Activated T-cell treated with anti-CD3 and anti-CD28 coated beads, Interleukin-2, amount 50 U/mL, for 72 hours (primary cell): Measurements from ENCODE around the gene GSK3B. TPM values are rescaled to one million over a fixed set of nuclear protein-coding genes. Genes with fewer than 3 reads are reported as not detected.

Experiments
- ATAC-seq, 2 donors: fragments of 150-1000 bp; cut with Tn5 transposase; replicated peaks in 1 of 2; 2 replicates each; pipeline ENCODE4 v1.10.0; 2021; ENCODE audit warnings: moderate library complexity in 2 of 2, mild to moderate bottlenecking in 1 of 2
- DNase-seq, 2 donors: peaks; one replicate each; pipeline ENCODE4 v3.0.0; 2021 to 2022; ENCODE audit warnings: mixed read lengths in 1 of 2
- H3K27ac Mint-ChIP-seq: one replicate; pipeline ENCODE4 v1.8.0; 2022; ENCODE audit warnings: mild to moderate bottlenecking, moderate library complexity, mixed read lengths
- H3K27me3 Mint-ChIP-seq: one replicate; pipeline ENCODE4 v1.8.0; 2022; ENCODE audit warnings: low read depth, mixed read lengths
- H3K36me3 Mint-ChIP-seq, 2 donors: one replicate each; pipeline ENCODE4 v1.8.0; 2022; ENCODE audit warnings: mixed read lengths in 2 of 2, mild to moderate bottlenecking in 1 of 2; ENCODE audit not compliant: insufficient read depth in 2 of 2
- H3K4me1 Mint-ChIP-seq: one replicate; pipeline ENCODE4 v1.8.0; 2022; ENCODE audit warnings: low read depth, mixed read lengths
- H3K4me3 Mint-ChIP-seq, 2 donors: one replicate each; pipeline ENCODE4 v1.8.0; 2022; ENCODE audit warnings: mild to moderate bottlenecking in 2 of 2, mixed read lengths in 2 of 2, moderate library complexity in 2 of 2
- H3K9me3 Mint-ChIP-seq, 2 donors: one replicate each; pipeline ENCODE4 v1.8.0; 2022; ENCODE audit warnings: mixed read lengths in 2 of 2
- total RNA-seq, 2 donors: library from RNA; stranded (reverse); gene quantifications; one replicate each; pipeline ENCODE4 v1.2.3, GENCODE V29; 2022

Gene GSK3B
- 10 to 100 TPM; 35.4 to 37.5 TPM for total RNA-seq

GRCh38 chr3:120093911-120094775 lies at the start of gene GSK3B:
Gene GSK3B (minus strand): TSS chr3:120094447. CDS start chr3:120093434, 1,013 bp downstream.
- Mint-ChIP-seq H3K36me3 (peaks cover 6 to 8% of the 10 kb centered on the region in 2 donors), H3K4me3 (no peak within 1 kb of the TSS), H3K9me3 (no peaks in the 10 kb centered on the region), H3K4me1 (peaks cover 25% of the 10 kb centered on the region), H3K27me3 (no peaks in the 10 kb centered on the region), H3K27ac (peak within 1 kb of the TSS; percentile 95)
- peak; percentile 66 for ATAC-seq
- DNase-seq = peak; percentile 86 to 97

GRCh38 chr3:120143676-120144075 lies 49.4 kb upstream of the GSK3B start:
- no peak overlapping the region for H3K4me3 Mint-ChIP-seq
- DNase-seq (no peak), ATAC-seq (no peak)
- H3K27ac Mint-ChIP-seq = no peak overlapping the region
- peaks cover 47% of the 10 kb centered on the region for H3K4me1 Mint-ChIP-seq
- H3K27me3 Mint-ChIP-seq = no peaks in the 10 kb centered on the region
- H3K9me3 Mint-ChIP-seq = no peaks in the 10 kb centered on the region
- no peaks in the 10 kb centered on the region for H3K36me3 Mint-ChIP-seq

- H3K9me3 Mint-ChIP-seq = no peaks in the 10 kb centered on the region
- H3K27ac Mint-ChIP-seq = no peak overlapping the region
- no peak overlapping the region for H3K4me3 Mint-ChIP-seq
- DNase-seq (no peak), ATAC-seq (no peak)
- H3K36me3 Mint-ChIP-seq = no peaks in the 10 kb centered on the region
- H3K4me1 Mint-ChIP-seq = peaks cover 34% of the 10 kb centered on the region
- no peaks in the 10 kb centered on the region for H3K27me3 Mint-ChIP-seq
Observed at GRCh38 chr3:120142236-120142635, 48.0 kb upstream of the GSK3B start.

GRCh38 chr3:120140098-120140742 lies 46.0 kb upstream of the GSK3B start:
- no peaks in the 10 kb centered on the region for H3K9me3 Mint-ChIP-seq
- peaks cover 14% of the 10 kb centered on the region for H3K4me1 Mint-ChIP-seq
- H3K4me3 Mint-ChIP-seq = no peak overlapping the region
- DNase-seq = no peak
- H3K27ac Mint-ChIP-seq = no peak overlapping the region
- no peaks in the 10 kb centered on the region for H3K36me3 Mint-ChIP-seq
- no peaks in the 10 kb centered on the region for H3K27me3 Mint-ChIP-seq
- ATAC-seq = no peak

GRCh38 chr3:120139140-120139539 lies 44.9 kb upstream of the GSK3B start:
- Mint-ChIP-seq H3K27ac (no peak overlapping the region), H3K4me1 (peaks cover 9% of the 10 kb centered on the region), H3K9me3 (no peaks in the 10 kb centered on the region), H3K4me3 (no peak overlapping the region), H3K36me3 (no peaks in the 10 kb centered on the region), H3K27me3 (no peaks in the 10 kb centered on the region)
- DNase-seq (no peak), ATAC-seq (peak; percentile 38 to 63)

- H3K27ac Mint-ChIP-seq = no peak overlapping the region
- H3K9me3 Mint-ChIP-seq = no peaks in the 10 kb centered on the region
- DNase-seq = no peak
- no peak overlapping the region for H3K4me3 Mint-ChIP-seq
- peaks cover 9% of the 10 kb centered on the region for H3K4me1 Mint-ChIP-seq
- ATAC-seq = no peak
- H3K27me3 Mint-ChIP-seq = no peaks in the 10 kb centered on the region
- no peaks in the 10 kb centered on the region for H3K36me3 Mint-ChIP-seq
Observed at GRCh38 chr3:120137548-120137947, 43.3 kb upstream of the GSK3B start.

GRCh38 chr3:120130656-120131055 lies 36.4 kb upstream of the GSK3B start:
- H3K9me3 Mint-ChIP-seq = no peaks in the 10 kb centered on the region
- no peaks in the 10 kb centered on the region for H3K4me1 Mint-ChIP-seq
- no peak overlapping the region for H3K27ac Mint-ChIP-seq
- ATAC-seq = no peak
- H3K27me3 Mint-ChIP-seq = no peaks in the 10 kb centered on the region
- H3K36me3 Mint-ChIP-seq = no peaks in the 10 kb centered on the region
- DNase-seq = no peak
- H3K4me3 Mint-ChIP-seq = no peak overlapping the region

- DNase-seq = no peak
- no peaks in the 10 kb centered on the region for H3K9me3 Mint-ChIP-seq
- H3K4me3 Mint-ChIP-seq = no peak overlapping the region
- H3K4me1 Mint-ChIP-seq = no peaks in the 10 kb centered on the region
- no peaks in the 10 kb centered on the region for H3K27me3 Mint-ChIP-seq
- no peak for ATAC-seq
- no peak overlapping the region for H3K27ac Mint-ChIP-seq
- no peaks in the 10 kb centered on the region for H3K36me3 Mint-ChIP-seq
Observed at GRCh38 chr3:120129718-120130513, 35.7 kb upstream of the GSK3B start.

- DNase-seq = no peak
- ATAC-seq = no peak
- no peaks in the 10 kb centered on the region for H3K4me1 Mint-ChIP-seq
- H3K27me3 Mint-ChIP-seq = no peaks in the 10 kb centered on the region
- no peak overlapping the region for H3K4me3 Mint-ChIP-seq
- no peaks in the 10 kb centered on the region for H3K36me3 Mint-ChIP-seq
- H3K9me3 Mint-ChIP-seq = no peaks in the 10 kb centered on the region
- no peak overlapping the region for H3K27ac Mint-ChIP-seq
Observed at GRCh38 chr3:120129051-120129450, 34.8 kb upstream of the GSK3B start.

GRCh38 chr3:120125992-120126391 lies 31.7 kb upstream of the GSK3B start:
- H3K9me3 Mint-ChIP-seq = peaks cover 0 to 1% of the 10 kb centered on the region in 2 donors
- ATAC-seq = no peak
- no peaks in the 10 kb centered on the region for H3K4me1 Mint-ChIP-seq
- H3K27ac Mint-ChIP-seq = no peak overlapping the region
- H3K36me3 Mint-ChIP-seq = no peaks in the 10 kb centered on the region
- no peak overlapping the region for H3K4me3 Mint-ChIP-seq
- no peaks in the 10 kb centered on the region for H3K27me3 Mint-ChIP-seq
- no peak for DNase-seq

GRCh38 chr3:120119846-120120510 lies 25.7 kb upstream of the GSK3B start:
- no peak overlapping the region for H3K4me3 Mint-ChIP-seq
- H3K27me3 Mint-ChIP-seq = no peaks in the 10 kb centered on the region
- no peak overlapping the region for H3K27ac Mint-ChIP-seq
- ATAC-seq (no peak), DNase-seq (no peak)
- peaks cover 2 to 4% of the 10 kb centered on the region in 2 donors for H3K36me3 Mint-ChIP-seq
- H3K9me3 Mint-ChIP-seq = peaks cover 2 to 6% of the 10 kb centered on the region in 2 donors
- no peaks in the 10 kb centered on the region for H3K4me1 Mint-ChIP-seq

GRCh38 chr3:120114981-120115380 lies 20.7 kb upstream of the GSK3B start:
- no peak overlapping the region for H3K4me3 Mint-ChIP-seq
- H3K27ac Mint-ChIP-seq = no peak overlapping the region
- H3K9me3 Mint-ChIP-seq = peaks cover 2 to 5% of the 10 kb centered on the region in 2 donors
- H3K36me3 Mint-ChIP-seq = peaks cover 2 to 4% of the 10 kb centered on the region in 2 donors
- DNase-seq (no peak), ATAC-seq (no peak)
- no peaks in the 10 kb centered on the region for H3K27me3 Mint-ChIP-seq
- no peaks in the 10 kb centered on the region for H3K4me1 Mint-ChIP-seq
